Measurements from ENCODE around the gene ZNF507. TPM values are rescaled to one million over a fixed set of nuclear protein-coding genes. Genes with fewer than 3 reads are reported as not detected.

ZNF507 gene
- polyA plus RNA-seq, 6 donors from 2014 or later: 7.0 to 12.8 (median 10.4) TPM; not detected in 1

DNA sequence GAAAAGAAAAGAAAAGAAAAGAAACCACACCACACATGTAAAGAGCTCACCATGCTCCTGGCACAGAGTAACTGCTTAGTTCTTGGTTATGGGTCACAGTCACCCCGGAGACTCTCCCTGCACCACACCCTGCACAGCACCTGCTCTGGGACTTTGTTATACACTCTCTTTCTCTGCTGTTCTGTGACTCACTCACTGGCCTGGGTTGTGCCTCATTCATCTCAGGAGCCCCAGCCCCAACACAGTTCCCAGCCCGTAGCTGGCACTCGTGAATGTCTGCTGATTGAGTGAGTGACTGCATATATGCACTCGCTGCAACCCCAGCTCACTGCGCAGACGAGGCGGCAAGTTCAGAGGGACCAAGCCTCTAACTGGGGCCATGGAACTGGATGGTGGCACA is 22.9 kb upstream of the ZNF507 start:
- H3K36me3 Mint-ChIP-seq: no peaks in the 10 kb centered on the region
- DNase-seq: no peak
- H3K4me1 Mint-ChIP-seq: peaks cover 0 to 6% (median 0%) of the 10 kb centered on the region in 3 donors
- no peak overlapping the region for H3K27ac Mint-ChIP-seq
- H3K27me3 Mint-ChIP-seq: peaks cover 31 to 47% (median 43%) of the 10 kb centered on the region in 3 donors
- ATAC-seq (ENCODE audit: low read depth in 2 of 2): no peak
- H3K9me3 Mint-ChIP-seq: peaks cover 0 to 2% (median 0%) of the 10 kb centered on the region in 7 donors
- H3K4me3 Mint-ChIP-seq: no peak overlapping the region

DNA sequence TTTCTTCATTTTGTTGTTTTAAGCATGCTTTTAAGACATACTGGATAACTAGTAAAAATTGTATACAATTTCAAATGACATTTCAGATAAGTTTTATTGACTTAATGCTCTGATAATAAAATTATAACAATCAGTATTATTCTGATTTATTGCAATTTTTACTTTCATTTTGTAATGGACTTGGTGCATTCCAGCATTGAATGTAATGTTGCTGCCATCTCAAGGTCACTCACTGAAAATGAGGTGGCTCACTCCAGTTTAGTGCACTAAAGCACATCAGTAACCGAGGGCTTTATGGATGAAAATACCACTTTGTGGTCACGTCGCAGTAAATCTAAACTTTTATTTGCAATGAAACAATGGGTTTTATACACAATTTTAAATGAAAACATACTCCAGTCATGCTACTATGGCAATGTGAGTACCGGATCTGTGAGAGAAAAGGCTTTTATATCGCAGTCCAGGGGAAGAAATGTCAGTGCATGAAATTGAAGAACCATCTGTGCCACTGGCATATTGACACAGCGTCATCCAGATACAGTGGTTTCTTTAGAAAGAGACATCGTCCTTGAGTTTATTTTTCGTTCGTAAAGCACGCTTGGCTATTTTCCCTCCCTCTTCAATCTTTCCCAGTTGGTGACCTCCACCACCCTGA is 20.7 kb upstream of the ZNF507 start:
- no peak overlapping the region for H3K27ac Mint-ChIP-seq
- H3K4me3 Mint-ChIP-seq: no peak overlapping the region
- H3K27me3 Mint-ChIP-seq: peaks cover 31 to 48% (median 37%) of the 10 kb centered on the region in 3 donors
- ATAC-seq (ENCODE audit: low read depth in 2 of 2) (no peak), DNase-seq (no peak)
- H3K36me3 Mint-ChIP-seq: no peaks in the 10 kb centered on the region
- no peaks in the 10 kb centered on the region for H3K4me1 Mint-ChIP-seq
- peaks cover 0 to 2% (median 0%) of the 10 kb centered on the region in 7 donors for H3K9me3 Mint-ChIP-seq

DNA sequence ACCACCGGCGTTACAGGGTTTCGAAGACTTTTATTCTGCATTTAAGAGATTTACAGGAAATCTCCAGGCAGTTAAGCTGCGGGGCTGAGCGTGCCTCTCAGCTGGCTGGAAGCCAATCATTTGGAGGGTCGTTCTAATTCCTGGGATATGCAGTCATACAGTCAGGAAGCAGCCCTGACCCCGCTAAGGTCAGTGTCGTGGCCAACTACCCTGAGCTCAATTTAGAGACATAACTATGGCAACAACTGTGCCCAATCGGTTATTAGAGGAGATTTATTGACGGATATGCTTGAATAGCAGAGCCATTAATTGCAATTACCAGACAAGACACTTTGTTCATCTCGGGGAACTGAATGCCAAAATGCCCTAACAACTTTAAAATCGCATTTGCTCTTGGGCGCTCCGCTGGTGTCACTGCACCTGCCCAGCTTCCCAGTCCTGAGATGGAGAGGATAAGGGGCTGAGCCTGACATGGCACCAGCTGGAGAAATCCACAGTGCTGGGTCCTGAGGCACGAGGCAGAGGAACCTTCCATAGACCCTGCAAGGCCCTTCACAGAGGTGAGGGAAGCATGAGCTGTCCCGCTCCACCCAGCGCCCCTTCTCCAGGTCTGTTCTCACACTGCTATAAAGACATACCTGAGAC is 15.1 kb upstream of the ZNF507 start:
- ATAC-seq (ENCODE audit: low read depth in 2 of 2) (no peak), DNase-seq (no peak)
- Mint-ChIP-seq H3K27me3 (peaks cover 24 to 62% (median 57%) of the 10 kb centered on the region in 3 donors), H3K4me3 (peak overlapping the region in 1 of 8 donors; percentile 62), H3K4me1 (no peaks in the 10 kb centered on the region), H3K9me3 (peaks cover 0 to 2% (median 0%) of the 10 kb centered on the region in 7 donors), H3K36me3 (no peaks in the 10 kb centered on the region), H3K27ac (no peak overlapping the region)

DNA sequence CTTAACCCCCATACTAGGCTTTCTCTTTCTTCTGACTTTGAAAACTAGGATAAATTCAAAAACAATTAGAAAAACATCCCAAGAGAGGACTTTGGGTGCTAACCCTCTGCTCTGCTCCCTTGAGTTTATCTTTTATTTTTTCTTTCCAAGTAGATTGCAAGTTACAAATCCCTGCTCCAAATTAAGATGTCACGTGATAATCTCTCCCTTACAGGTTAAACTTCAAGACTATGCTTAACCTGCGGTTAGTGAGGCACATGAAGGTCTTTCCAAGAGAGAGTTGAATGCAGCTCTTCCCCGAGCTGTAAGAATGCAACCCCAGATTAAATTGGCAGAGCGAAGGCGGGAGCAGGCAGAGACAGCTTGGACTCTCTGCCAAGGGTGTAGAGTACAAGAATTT is 12.2 kb upstream of the ZNF507 start:
- no peak for DNase-seq

DNA sequence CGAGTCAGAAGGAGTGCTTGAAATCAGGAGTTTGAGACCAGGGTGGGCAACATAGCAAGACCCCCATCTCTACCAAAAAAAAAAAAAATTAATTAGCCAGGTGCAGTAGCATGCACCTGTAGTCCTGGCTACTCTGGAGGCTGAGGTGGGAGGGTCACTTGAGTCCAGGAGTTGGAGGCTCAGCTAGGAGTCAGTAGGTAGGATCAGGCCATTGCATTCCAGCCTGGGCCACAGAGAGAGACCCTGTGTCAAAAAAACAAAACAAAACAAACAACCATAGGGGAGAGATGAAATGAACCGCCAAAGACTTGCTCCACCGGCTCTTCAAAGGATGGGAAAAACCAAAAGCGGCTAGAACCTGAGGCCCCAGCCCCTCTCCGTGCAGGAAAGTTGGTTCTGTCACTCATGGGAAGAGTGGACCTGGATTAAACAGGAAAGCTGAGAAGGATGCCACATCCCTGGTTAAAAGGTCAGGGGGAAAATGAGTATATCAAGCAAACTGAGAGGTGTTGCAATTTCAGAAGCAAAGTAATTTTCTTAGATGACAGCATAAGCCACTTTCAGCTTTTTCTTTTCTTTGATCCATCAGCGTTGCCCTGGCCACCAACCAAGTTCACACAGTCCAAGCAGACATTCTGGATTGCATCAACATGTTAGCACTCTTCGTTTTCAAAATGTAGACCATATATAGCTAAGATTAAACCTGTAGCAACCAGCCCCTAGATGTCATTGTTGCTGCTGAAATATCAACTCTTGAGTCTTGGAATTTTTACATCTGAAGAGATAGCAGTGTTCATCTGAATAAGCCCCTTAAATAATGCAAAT is 8.9 kb upstream of the ZNF507 start:
- Mint-ChIP-seq H3K27me3 (peaks cover 10 to 39% (median 33%) of the 10 kb centered on the region in 3 donors), H3K4me3 (no peak overlapping the region), H3K27ac (no peak overlapping the region), H3K9me3 (no peaks in the 10 kb centered on the region), H3K36me3 (no peaks in the 10 kb centered on the region), H3K4me1 (no peaks in the 10 kb centered on the region)
- DNase-seq (no peak), ATAC-seq (ENCODE audit: low read depth in 2 of 2) (no peak)

More for the DNA sequence above, 12.2 kb upstream of the ZNF507 start:
- peaks cover 15 to 44% (median 40%) of the 10 kb centered on the region in 3 donors for H3K27me3 Mint-ChIP-seq
- no peaks in the 10 kb centered on the region for H3K36me3 Mint-ChIP-seq
- no peak overlapping the region for H3K4me3 Mint-ChIP-seq
- no peak overlapping the region for H3K27ac Mint-ChIP-seq
- no peaks in the 10 kb centered on the region for H3K9me3 Mint-ChIP-seq
- no peak for ATAC-seq (ENCODE audit: low read depth in 2 of 2)
- no peaks in the 10 kb centered on the region for H3K4me1 Mint-ChIP-seq

DNA sequence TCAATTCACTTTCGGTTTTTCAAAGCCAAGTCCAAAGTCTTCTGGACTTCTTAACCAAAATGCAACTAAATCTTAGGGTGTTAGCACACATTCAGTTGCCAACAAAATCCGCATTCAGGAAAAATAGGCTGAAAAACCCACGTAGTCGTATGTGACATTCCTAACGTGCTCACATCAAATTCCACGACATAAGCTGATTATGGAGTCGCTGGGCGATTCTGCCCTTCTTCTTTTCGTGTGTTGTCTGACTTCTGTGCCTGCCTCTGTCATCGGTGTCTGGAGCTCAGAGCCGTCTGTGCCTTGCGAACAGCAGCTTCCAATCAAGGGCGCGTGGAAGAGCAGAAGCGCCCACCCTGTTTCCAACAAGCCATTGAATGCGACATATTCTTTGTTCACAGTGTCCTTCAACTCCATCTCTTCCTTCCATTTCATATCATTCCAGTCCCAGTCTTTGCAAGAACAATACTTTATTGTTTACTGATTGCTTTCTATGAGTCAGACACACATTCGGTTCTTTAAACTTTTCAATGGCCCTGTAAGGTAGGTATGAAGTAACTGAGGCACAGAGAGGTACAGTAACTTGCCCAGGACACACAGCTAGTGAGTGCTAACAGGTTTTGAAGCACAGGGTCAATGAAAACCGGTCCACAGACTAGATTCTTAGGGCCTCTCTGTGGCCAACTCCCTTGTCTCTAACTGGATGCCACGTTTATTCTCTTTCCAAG is 8.2 kb upstream of the ZNF507 start:
- Mint-ChIP-seq H3K36me3 (no peaks in the 10 kb centered on the region), H3K4me3 (no peak overlapping the region), H3K9me3 (no peaks in the 10 kb centered on the region), H3K27ac (no peak overlapping the region), H3K27me3 (peaks cover 6 to 31% (median 26%) of the 10 kb centered on the region in 3 donors), H3K4me1 (no peaks in the 10 kb centered on the region)
- ATAC-seq (ENCODE audit: low read depth in 2 of 2) (no peak), DNase-seq (no peak)

DNA sequence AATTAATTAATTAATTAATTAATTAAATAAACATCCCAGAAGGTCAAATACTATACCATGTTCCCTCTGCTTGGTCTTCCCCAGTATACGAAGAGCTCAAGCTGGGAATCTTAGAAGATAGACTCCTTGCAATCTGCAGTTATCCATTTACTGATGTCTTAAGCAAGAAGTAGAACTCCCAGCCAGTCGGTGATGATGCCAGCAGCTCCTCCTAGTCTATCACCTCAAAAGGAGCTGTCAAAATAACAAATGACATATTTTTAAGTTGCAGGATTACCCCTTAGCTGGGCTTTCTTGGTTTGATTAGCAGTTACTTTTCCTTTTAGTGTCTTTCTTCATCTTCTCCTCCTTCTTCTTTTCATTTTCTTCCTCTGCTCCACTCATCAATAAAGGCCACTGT is 6.0 kb upstream of the ZNF507 start:
- H3K4me3 Mint-ChIP-seq: no peak overlapping the region
- H3K27me3 Mint-ChIP-seq: peaks cover 1 to 14% (median 11%) of the 10 kb centered on the region in 3 donors
- no peak for DNase-seq
- H3K36me3 Mint-ChIP-seq: no peaks in the 10 kb centered on the region
- no peak for ATAC-seq (ENCODE audit: low read depth in 2 of 2)
- no peak overlapping the region for H3K27ac Mint-ChIP-seq
- no peaks in the 10 kb centered on the region for H3K4me1 Mint-ChIP-seq
- H3K9me3 Mint-ChIP-seq: peaks cover 0 to 4% (median 0%) of the 10 kb centered on the region in 7 donors

DNA sequence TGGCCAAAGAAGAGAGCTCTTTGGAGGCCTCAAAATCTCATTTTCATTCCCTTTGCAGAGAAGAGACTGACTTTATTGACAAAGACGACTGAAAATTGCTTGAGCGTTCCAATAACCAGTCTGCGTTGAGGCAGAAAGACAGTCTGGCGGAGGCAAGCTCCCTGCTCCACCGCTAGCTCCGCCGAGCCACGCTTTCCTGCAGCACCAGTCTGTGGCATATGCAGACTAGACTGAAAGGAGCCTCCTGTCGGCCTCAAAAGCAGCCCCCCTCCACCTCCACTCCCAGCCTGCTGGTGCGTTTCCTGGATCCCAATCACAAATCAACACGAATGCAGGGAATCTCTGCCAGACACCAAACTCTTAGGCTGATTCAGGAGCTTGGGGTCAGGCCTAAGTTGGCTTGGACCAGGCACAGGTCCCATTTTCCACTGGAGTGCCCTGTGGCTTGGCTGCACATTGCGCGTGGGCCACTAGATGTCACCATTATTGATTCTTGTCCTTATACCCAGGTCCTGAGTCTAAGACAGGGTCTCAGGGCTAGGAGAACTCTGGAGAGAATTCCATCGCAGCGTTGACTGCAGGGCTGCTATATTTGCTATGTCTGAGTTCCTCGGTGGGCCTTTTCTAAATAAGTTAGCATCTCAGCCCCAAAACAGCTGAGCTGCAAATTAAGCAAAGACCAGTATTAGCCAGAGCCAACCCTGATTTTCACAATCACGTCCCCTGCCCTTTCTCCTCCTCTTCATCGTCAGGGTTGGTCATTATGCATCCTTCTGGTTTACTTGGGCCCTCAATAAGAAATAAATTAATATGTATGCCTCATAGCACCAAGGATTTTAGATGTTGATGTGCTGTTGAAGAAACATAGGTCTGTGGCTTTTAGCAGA is 5.2 kb upstream of the ZNF507 start:
- Mint-ChIP-seq H3K4me1 (no peaks in the 10 kb centered on the region), H3K27ac (no peak overlapping the region), H3K27me3 (peaks cover 0 to 12% (median 8%) of the 10 kb centered on the region in 3 donors), H3K4me3 (peak overlapping the region in 1 of 8 donors; percentile 59), H3K9me3 (peaks cover 0 to 4% (median 0%) of the 10 kb centered on the region in 7 donors), H3K36me3 (no peaks in the 10 kb centered on the region)
- DNase-seq: peak; percentile 33
- ATAC-seq (ENCODE audit: low read depth in 2 of 2): peak; percentile 77 to 80

DNA sequence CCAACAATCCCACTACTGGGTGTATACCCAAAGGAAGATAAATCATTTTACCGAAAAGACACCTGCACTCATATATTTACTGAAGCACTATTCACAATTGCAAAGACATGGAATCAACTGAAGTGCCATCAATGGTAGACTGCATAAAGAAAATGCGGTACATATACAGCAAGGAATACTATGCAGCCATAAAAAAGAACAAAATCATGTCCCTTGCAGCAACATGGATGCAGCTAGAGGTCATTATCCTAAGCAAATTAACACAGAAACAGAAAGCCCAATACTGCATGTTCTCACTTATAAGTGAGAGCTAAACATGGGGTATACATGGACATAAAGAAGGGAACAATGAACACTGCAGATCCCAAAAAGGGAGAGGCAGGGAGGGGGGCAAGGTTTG is 2.7 kb upstream of the ZNF507 start:
- Mint-ChIP-seq H3K4me1 (peaks cover 0 to 17% (median 10%) of the 10 kb centered on the region in 3 donors), H3K36me3 (no peaks in the 10 kb centered on the region), H3K27ac (no peak overlapping the region), H3K27me3 (peaks cover 0 to 12% (median 8%) of the 10 kb centered on the region in 3 donors), H3K4me3 (peak overlapping the region in 2 of 8 donors; percentile 12 to 36), H3K9me3 (peaks cover 0 to 4% (median 0%) of the 10 kb centered on the region in 7 donors)
- ATAC-seq (ENCODE audit: low read depth in 2 of 2): no peak
- DNase-seq: no peak

DNA sequence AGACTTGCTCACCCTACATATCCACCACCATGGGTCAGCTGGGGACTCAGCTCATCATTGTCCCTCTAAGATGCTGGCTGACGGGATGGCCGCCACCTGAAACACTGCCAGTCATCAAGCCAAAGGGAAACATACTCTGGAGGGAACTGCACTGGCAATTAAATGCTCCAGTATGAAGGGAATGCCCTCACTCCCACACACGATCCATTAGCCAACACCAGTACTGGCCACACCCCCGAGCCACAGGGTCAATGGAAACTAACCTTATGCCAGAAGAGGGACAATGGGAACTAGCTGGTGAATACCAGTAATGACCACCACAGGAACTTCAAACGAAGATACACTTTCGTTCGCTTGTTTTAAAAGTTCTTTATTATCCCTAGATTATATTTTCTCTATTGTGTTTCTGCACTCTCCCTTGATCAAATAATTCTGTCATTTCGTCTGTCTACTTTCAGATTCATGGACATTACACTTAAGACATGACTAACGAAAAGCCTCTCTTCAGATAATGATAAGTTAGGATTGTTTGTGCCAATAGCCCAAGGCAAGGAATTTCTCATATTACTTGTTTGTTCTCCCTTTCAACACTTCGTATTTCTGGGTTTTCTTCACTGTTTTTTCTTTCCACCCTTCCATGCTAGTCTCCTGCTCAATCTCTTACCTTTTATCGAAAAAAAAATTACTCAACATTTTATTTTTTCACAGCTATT is 1.7 kb upstream of the ZNF507 start:
- H3K9me3 Mint-ChIP-seq: peaks cover 0 to 4% (median 0%) of the 10 kb centered on the region in 7 donors
- H3K4me3 Mint-ChIP-seq: peak overlapping the region in 6 of 8 donors; percentile 11 to 99 (median 26)
- H3K36me3 Mint-ChIP-seq: peaks cover 4% of the 10 kb centered on the region in 2 donors
- DNase-seq (no peak), ATAC-seq (ENCODE audit: low read depth in 2 of 2) (no peak)
- H3K27ac Mint-ChIP-seq: peak overlapping the region in 2 of 6 donors; percentile 12 to 73
- peaks cover 0 to 12% (median 4%) of the 10 kb centered on the region in 3 donors for H3K27me3 Mint-ChIP-seq
- H3K4me1 Mint-ChIP-seq: peaks cover 3 to 17% (median 12%) of the 10 kb centered on the region in 3 donors

DNA sequence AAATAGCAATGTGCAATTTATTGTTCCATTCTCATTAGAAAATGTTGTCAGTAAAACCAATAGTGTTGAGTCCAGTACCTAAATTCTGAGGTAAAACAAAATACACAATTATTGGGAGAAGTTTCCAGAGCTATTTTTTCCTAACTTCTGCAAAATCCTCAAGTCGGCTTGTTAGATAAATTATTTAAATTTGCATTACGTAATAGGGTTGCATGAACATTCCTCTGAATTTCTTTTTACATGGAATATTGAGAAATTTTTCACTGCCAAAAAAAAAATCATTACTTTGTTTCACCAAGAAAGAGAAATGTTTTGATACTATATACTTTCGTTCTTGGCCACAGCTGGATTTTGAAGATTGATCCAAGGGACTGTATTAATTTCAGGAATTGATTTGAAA is 1.5 kb downstream of the ZNF507 start:
- Mint-ChIP-seq H3K4me3 (peak overlapping the region in 6 of 8 donors; percentile 93 to 99 (median 98)), H3K27ac (no peak overlapping the region), H3K4me1 (peaks cover 29 to 44% (median 38%) of the 10 kb centered on the region in 3 donors), H3K9me3 (peaks cover 0 to 4% (median 0%) of the 10 kb centered on the region in 7 donors), H3K36me3 (peaks cover 21 to 22% of the 10 kb centered on the region in 2 donors), H3K27me3 (peaks cover 0 to 6% (median 0%) of the 10 kb centered on the region in 3 donors)
- DNase-seq: no peak
- no peak for ATAC-seq (ENCODE audit: low read depth in 2 of 2)
